Astrocyte of the hippocampus (primary cell): Measurements from ENCODE around the gene VDAC2.

Experiments
- DNase-seq: peaks from one replicate; pipeline ENCODE4 v3.0.0; 2011; ENCODE audit warnings: low read depth, low spot score

The VDAC2 gene

DNA sequence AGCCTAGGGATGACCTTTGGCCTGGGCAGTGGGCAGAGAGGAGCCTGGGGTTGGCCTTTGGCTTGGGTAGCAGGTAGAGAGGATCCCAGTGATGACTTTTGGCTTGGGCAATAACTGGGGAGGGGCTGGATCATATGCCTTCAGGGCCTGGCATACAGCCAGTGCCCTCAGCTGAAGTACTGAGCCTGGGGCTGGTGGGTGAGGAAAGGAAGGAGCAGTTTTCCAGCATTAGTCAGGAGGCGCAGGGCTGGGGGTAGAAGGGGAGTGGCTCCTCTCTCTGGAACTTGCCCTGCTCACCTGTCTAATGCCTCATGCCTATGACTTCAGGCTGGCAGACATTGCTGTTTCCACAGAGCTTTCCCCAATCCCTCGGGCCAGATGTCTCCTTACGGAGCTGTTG is 40.3 kb downstream of the VDAC2 start:
- no peak for DNase-seq

DNA sequence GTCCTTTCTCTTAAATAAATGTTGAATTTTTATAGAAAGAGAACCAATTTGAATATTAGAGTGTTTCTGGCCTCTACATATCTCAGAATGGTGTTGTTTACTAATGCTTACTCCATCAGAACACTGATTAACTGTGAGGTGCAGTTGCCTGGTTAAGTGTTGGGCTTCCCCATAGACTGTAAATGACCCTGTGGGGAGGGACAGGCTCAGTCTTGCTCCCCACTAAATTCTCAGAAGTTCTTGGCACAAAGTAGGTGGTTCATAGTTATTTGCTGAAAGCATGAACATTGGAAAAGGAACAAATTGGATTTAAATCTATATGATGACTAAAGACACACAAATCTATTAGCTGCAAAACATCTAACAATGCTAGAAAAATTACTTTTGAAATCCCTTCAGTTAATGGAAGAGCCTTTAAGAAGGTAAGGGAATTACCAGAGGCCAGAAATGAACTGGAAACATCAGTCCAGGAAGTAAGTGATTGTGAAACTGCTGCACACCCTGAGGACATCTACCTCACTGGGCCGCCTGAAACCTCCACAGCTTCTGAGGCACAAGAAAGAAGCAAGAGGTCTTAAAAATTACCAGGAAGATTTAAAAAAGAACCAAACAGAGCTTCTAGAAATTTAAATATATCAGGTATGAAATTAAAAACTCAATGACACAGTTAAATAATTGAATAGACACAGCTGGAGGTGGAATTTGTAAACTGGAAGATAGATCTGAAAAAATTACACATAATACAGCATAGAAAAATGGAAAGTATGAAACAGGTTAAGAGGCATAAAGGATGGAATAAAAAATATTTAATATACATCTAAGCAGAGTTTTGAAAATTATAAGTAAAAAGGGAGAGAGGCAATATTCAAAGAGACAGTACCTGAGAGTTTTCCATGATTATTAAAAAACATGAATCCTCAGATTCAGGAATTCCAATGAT is 43.0 kb downstream of the VDAC2 start:
- DNase-seq, result no peak

DNA sequence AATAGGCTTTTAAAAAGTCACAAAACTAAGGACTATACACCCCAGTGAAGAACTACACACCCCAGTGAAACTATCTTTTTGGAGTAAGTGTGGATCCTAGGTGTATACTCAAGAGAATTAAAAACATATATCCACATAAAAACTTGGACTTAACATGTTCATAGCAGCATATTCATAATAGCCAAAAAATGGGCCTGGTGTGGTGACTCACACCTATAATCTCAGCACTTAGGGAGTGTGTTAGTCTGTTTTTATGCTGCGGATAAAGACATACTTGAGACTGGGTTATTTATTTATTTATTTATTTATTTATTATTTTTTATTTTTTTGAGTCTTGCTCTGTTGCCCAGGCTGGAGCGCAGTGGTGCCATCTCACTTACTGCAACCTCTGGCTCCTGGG is 44.1 kb downstream of the VDAC2 start:
- no peak for DNase-seq

DNA sequence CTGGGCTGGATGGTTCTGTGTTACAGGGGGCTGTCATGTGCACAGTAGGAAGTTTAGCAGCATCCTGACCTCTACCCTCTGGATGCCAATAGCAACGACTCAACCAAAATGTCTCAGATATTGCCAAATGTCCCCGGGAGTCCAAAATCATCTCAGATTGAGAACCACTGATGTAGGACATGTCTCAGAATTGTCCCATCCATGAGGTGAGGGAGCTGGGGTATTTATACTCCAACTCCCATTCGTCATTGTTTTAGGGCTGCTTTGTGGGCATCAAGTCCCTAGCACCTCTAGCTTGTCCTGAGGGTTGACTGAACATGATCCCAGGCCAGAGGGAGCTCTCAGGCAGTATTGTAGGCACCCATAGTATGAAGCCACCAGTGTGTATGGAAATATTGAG is 50.4 kb downstream of the VDAC2 start:
- DNase-seq, result no peak

DNA sequence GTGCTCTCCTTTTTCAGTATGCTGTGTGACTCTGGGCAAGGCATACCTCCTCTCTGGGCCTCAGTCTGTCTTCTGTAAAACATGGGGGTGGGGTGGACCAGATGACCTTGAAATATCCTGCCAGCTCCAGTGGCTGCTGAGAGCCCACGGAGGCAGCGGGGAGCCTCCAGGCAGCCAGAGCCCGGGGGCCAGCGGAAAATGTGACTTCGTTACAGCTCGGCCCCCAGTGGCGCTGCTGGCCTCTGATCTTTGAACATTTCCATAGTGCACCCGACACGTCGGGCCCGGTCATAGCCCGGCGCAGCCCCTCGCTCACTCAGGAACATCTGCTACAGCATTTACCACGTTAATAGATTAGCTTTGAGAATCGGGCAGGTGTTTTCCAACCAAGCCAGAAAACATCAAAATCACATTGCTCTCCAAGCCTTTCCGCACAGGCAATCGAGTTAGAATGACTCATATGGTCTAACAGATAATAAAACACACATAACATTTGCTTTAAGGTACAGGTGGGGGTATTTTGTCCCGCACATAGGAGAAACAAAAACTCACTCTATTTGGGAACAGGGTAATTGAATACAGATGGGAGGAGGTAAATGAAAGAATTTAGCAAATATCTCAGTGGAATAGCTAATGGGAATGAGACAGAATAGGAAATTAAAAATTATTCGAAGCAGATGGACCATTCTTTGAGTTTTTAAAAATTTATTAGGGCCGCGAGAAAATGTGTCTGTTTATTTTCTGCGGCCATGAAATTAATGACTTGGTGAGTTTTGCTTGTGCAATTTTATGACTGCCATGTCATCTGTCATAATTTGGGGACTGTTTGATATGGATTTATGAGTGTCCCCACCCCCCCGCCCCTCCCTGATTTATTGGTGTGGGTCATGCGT is 51.5 kb downstream of the VDAC2 start:
- DNase-seq, result no peak

DNA sequence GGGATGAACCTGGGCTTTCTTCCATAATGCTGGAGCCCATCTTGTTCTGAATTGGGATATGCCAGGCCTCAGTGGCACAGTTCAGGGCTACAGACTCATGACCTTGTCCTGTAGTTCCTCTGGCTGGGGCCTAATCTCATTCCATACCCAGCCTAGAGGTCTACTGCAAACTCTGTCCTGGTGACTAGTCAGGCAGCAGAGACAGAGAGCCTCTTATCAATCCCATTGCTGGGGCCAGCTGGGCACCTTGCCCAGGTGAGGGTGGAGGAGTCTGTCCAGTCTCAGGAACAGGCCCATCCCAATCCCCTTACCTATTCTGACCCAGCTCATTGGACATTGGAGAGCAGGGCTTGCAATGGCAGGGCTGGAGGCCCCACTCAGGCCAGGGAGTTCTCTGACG is 53.2 kb downstream of the VDAC2 start:
- DNase-seq, result no peak

DNA sequence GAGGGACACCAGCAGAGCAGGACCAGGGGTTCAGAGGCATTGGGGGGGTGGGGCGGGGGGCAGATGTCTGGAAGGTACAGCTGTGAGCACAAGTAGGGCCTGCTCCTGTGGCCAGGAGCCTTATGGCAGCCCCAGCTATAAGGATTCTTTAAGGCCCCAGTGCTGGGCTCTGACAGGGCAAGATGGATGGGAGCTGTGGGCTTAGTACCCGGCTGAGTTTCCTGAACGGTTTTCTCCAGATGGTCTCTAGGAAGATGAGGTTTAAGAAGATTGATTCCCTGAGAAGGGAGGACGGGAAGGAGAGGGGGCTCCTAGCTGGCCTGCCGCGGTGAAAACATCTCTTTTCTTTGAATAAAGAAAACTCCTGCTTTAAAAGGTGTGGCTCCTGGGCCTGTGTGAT is 55.3 kb downstream of the VDAC2 start:
- no peak for DNase-seq

DNA sequence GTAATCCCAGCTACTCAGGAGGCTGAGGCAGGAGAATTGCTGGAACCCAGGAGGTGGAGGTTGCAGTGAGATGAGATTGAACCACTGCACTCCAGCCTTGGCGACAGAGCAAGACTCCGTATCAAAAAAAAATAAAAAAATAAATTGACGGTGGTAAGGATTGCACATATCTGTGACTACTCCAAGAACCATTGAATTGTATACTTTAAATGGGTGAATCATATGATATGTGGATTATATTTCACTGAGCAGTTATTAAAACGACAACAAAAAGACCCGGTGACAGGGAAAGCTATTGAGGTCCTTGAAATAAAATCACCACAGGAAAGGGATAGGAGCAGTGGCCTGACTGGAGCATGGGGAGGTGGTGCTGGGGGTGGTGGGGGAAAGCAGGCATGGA is 56.3 kb downstream of the VDAC2 start:
- no peak for DNase-seq

DNA sequence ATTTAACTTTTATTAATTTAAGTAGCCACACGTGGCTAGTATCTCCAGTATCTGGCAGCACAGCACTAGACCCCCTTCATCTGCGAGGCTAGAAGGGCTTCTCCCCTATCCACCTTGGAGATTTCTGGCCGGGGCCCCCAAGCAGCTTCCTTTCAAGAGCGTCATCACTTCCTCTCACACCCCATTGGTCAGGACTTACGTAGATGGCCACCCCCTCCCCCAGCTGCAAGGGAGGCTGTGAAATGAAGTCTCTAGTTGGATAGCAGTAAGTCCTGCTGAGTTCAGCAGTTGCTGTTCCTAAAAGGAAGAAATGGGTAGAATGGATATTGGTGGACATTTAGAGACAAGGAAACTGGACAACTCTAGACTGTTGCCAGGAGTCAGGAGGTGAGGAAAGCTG is 59.0 kb downstream of the VDAC2 start:
- no peak for DNase-seq

DNA sequence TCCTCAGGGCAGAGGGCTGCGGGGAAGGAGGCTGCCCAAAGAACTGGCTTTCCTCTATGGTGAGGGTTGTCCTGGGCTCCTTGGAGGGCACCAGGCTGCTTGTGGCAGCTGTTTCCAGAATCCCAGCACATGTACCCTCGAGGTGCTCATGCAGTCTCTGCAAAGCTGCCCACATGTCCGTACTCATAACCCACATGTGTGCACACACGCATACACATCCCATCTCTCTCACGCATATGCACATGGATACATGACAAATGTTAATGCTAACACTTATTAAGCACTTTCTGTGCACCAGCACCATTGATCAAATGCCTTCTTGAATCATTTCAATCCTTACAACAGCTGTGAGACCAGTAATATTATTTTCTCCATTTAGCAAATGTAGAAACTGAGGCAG is 61.5 kb downstream of the VDAC2 start:
- no peak for DNase-seq

DNA sequence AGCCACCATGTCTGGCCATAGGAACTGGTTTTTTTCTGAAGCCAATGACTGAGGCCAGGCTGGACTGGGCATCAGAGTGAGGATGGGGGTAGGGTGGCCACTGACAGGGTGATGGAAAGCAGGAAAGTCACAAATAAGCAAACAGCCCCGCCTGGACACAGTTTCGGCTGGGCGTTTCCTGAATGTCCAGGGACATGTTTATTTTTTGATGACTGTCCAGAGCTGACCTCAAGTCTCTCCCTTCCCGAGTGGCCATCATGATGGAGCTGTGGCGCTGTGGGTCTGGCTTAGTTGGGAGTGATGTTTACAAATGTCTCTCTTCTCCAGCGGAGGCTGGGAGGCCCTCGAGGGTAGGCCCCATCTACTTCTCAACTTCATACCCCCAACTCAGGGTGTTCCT is 62.3 kb downstream of the VDAC2 start:
- no peak for DNase-seq

DNA sequence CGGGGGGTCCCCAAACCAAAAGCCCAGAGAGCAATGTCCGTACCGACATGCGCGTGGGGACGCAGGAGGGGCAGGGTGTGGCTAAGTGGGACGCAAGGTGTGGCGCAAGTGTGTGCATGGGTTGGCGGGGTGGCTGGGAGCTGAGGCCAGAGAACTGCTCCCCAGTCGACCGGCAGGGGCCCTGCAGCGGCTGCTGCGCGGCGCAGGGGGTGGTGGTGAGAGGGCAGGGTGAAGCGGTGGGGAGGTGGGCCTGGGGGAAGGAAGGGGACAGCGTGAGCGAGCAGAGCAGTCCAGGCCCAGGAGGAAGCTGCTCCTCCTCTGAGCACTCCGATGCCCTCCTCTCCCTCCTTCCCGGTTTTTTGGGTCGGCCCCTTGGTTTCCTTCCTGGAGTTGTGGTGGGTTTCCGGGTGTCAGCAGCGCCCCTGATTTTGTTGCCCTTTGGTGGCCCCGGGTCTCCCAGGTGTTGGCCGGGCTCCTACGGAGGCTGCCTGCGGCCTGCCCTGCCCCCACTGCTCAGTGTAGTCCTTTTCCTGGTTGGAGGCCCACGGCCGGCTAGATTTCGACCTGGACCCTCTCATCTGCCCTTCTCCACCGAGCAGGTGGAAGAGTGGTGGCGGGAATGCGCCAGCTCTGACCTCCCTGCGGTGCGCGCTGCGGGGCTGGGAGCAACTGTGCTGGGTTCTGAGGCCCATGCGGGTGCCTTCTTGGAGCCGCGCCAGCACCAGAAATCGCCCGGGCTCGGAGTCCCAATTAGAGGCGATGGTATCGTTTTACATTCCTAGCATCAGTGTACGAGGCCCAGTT is 65.7 kb downstream of the VDAC2 start:
- no peak for DNase-seq

DNA sequence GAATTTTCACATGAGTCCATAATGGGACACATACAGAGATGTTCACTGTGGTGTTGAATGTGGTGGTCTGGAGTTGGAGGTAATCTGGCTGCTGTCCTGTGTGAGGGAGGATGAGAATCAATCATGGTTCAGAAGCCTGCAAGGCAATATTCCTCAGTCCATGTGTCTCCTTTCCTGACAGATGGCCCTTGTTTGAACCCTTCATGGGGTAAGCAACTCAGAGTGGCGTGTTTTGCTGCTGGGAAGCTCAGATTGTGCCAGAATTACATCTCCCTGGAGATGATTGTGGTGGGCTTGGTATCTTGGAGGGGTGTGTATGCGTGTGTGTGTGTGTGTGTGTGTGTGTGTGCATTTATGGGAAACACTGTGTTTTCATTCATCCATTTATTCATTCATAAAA is 69.6 kb downstream of the VDAC2 start:
- DNase-seq, result no peak
